Measurements from ENCODE around the gene ATP1A4.

Gene ATP1A4

GRCh38 chr1:160207118-160207650 lies 55.8 kb downstream of the ATP1A4 start:
- no peak for DNase-seq (ENCODE audit: low read depth)

GRCh38 chr1:160207771-160208556 lies 56.6 kb downstream of the ATP1A4 start:
- no peak for DNase-seq (ENCODE audit: low read depth)

- DNase-seq (ENCODE audit: low read depth), result no peak
Measured at GRCh38 chr1:160208557-160209320, 57.3 kb downstream of the ATP1A4 start.

- DNase-seq (ENCODE audit: low read depth), result no peak
Measured at GRCh38 chr1:160209321-160210046, 58.1 kb downstream of the ATP1A4 start.

- DNase-seq (ENCODE audit: low read depth), result no peak
Measured at GRCh38 chr1:160210561-160210960, 59.2 kb downstream of the ATP1A4 start.

GRCh38 chr1:160211046-160211790 lies 59.8 kb downstream of the ATP1A4 start:
- no peak for DNase-seq (ENCODE audit: low read depth)

- DNase-seq (ENCODE audit: low read depth), result no peak
Measured at GRCh38 chr1:160214481-160215140, 63.2 kb downstream of the ATP1A4 start.

- DNase-seq (ENCODE audit: low read depth), result no peak
Measured at GRCh38 chr1:160216301-160216700, 64.9 kb downstream of the ATP1A4 start.

- DNase-seq (ENCODE audit: low read depth), result no peak
Measured at GRCh38 chr1:160217481-160218051, 66.2 kb downstream of the ATP1A4 start.

- DNase-seq (ENCODE audit: low read depth), result no peak
Measured at GRCh38 chr1:160219062-160219929, 67.9 kb downstream of the ATP1A4 start.

- no peak for DNase-seq (ENCODE audit: low read depth)
Measured at GRCh38 chr1:160220301-160220700, 68.9 kb downstream of the ATP1A4 start.

GRCh38 chr1:160221089-160221488 lies 69.7 kb downstream of the ATP1A4 start:
- DNase-seq (ENCODE audit: low read depth), result no peak

- DNase-seq (ENCODE audit: low read depth), result no peak
Measured at GRCh38 chr1:160222546-160222945, 71.1 kb downstream of the ATP1A4 start.

- no peak for DNase-seq (ENCODE audit: low read depth)
Measured at GRCh38 chr1:160224606-160225005, 73.2 kb downstream of the ATP1A4 start.

- no peak for DNase-seq (ENCODE audit: low read depth)
Measured at GRCh38 chr1:160225345-160225744, 73.9 kb downstream of the ATP1A4 start.

GRCh38 chr1:160226623-160227022 lies 75.2 kb downstream of the ATP1A4 start:
- no peak for DNase-seq (ENCODE audit: low read depth)

- no peak for DNase-seq (ENCODE audit: low read depth)
Measured at GRCh38 chr1:160227034-160227433, 75.6 kb downstream of the ATP1A4 start.

- no peak for DNase-seq (ENCODE audit: low read depth)
Measured at GRCh38 chr1:160227561-160227960, 76.2 kb downstream of the ATP1A4 start.

GRCh38 chr1:160228431-160228830 lies 77.0 kb downstream of the ATP1A4 start:
- DNase-seq (ENCODE audit: low read depth), result no peak

- no peak for DNase-seq (ENCODE audit: low read depth)
Measured at GRCh38 chr1:160232911-160233310, 81.5 kb downstream of the ATP1A4 start.
